Measurements from ENCODE around the gene TCHH.

TCHH gene

GRCh38 chr1:152109231-152109997, 5.8 kb downstream of the TCHH start:
- peaks cover 35 to 67% (median 58%) of the 10 kb centered on the region in 11 experiments for H3K9me3 ChIP-seq (replicated peaks in 1 of 11)
- H3K27me3 ChIP-seq: peaks cover 84 to 97% (median 92%) of the 10 kb centered on the region in 11 experiments
- no peak overlapping the region for H3K27ac ChIP-seq
- peaks cover 23 to 36% (median 33%) of the 10 kb centered on the region in 10 experiments for H3K4me1 ChIP-seq
- peak overlapping the region; percentile 42 to 68 (median 58); a peak in 18 of 20 replicates for H3K4me3 ChIP-seq
- no peaks in the 10 kb centered on the region for H4K20me1 ChIP-seq
- no peaks in the 10 kb centered on the region for H3K36me3 ChIP-seq
- H3K9ac ChIP-seq: no peak overlapping the region
- TF ChIP-seq Cebpa-rat (IDR thresholded peaks at IDR 0.05): no peak
- H3K4me2 ChIP-seq: peak overlapping the region; percentile 63 to 98 (median 88); a peak in 20 of 22 replicates

- peaks cover 35 to 66% (median 58%) of the 10 kb centered on the region in 11 experiments for H3K9me3 ChIP-seq (replicated peaks in 1 of 11)
- H3K27ac ChIP-seq: no peak overlapping the region
- H3K9ac ChIP-seq: no peak overlapping the region
- peak overlapping the region in 8 of 10 experiments; percentile 21 to 68 (median 58); a peak in 13 of 20 replicates for H3K4me3 ChIP-seq
- no peak overlapping the region; a peak in 1 of 22 replicates for H3K4me2 ChIP-seq
- TF ChIP-seq Cebpa-rat (IDR thresholded peaks at IDR 0.05): no peak
- no peaks in the 10 kb centered on the region for H3K36me3 ChIP-seq
- peaks cover 81 to 92% (median 86%) of the 10 kb centered on the region in 11 experiments for H3K27me3 ChIP-seq
- H3K4me1 ChIP-seq: peaks cover 26 to 36% (median 34%) of the 10 kb centered on the region in 10 experiments
- H4K20me1 ChIP-seq: no peaks in the 10 kb centered on the region
These were observed 6.4 kb downstream of the TCHH start for GRCh38 chr1:152108882-152109222.

DNA sequence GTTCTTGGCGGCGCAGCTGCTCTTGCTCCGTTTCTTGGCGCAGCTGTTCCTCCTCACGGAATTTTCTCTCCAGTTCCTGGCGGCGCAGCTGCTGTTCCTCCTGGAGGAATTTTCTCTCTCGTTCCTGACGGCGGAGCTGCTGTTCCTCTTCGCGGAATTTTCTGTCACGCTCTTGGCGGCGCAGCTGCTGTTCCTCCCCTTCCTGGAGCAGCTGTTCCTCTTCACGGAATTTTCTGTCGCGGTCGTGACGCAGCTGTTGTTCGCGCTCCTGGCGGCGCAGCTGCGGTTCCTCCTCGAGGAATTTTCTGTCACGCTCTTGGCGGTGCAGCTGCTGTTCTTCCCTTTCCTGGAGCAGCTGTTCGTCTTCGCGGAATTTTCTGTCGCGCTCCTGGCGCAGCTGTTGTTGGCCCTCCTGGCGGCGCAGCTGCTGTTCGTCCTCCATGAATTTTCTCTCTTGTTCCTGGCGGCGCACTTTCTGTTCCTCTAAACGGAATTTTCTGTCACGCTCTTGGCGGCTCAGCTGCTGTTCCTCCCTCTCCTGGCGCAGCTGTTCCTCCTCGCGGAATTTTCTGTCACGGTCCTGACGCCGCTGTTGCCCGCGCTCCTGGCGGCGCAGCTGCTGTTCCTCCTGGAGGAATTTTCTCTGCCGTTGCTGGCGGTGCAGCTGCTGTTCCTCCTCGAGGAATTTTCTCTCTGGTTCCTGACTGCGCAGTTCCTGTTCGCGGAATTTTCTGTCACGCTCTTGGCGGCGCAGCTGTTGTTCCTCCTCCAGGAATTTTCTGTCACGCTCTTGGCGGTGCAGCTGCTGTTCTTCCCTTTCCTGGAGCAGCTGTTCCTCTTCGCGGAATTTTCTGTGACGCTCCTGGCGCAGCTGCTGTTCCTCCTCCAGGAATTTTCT, 7.0 kb downstream of the TCHH start:
- no peak overlapping the region for H3K9ac ChIP-seq
- no peak for TF ChIP-seq Cebpa-rat (IDR thresholded peaks at IDR 0.05)
- H3K4me1 ChIP-seq: peaks cover 27 to 37% (median 34%) of the 10 kb centered on the region in 10 experiments
- no peak overlapping the region for H3K27ac ChIP-seq
- H3K27me3 ChIP-seq: peaks cover 75 to 85% (median 80%) of the 10 kb centered on the region in 11 experiments
- H4K20me1 ChIP-seq: no peaks in the 10 kb centered on the region
- H3K9me3 ChIP-seq (replicated peaks in 1 of 11): peaks cover 35 to 62% (median 56%) of the 10 kb centered on the region in 11 experiments
- no peaks in the 10 kb centered on the region for H3K36me3 ChIP-seq
- peak overlapping the region in 7 of 10 experiments; percentile 21 to 68 (median 58); a peak in 12 of 20 replicates for H3K4me3 ChIP-seq
- H3K4me2 ChIP-seq: no peak overlapping the region

- H3K27me3 ChIP-seq: peaks cover 66 to 76% (median 71%) of the 10 kb centered on the region in 11 experiments
- H4K20me1 ChIP-seq: no peaks in the 10 kb centered on the region
- H3K36me3 ChIP-seq: no peaks in the 10 kb centered on the region
- H3K4me3 ChIP-seq: peak overlapping the region in 1 of 10 experiments; percentile 7; a peak in 1 of 20 replicates
- TF ChIP-seq Cebpa-rat (IDR thresholded peaks at IDR 0.05): no peak
- H3K9ac ChIP-seq: no peak overlapping the region
- H3K4me1 ChIP-seq: peaks cover 20 to 30% (median 28%) of the 10 kb centered on the region in 10 experiments
- H3K27ac ChIP-seq: no peak overlapping the region
- peaks cover 34 to 53% (median 48%) of the 10 kb centered on the region in 11 experiments for H3K9me3 ChIP-seq (replicated peaks in 1 of 11)
- no peak overlapping the region for H3K4me2 ChIP-seq
These were observed 7.9 kb downstream of the TCHH start for GRCh38 chr1:152107031-152107983.

DNA sequence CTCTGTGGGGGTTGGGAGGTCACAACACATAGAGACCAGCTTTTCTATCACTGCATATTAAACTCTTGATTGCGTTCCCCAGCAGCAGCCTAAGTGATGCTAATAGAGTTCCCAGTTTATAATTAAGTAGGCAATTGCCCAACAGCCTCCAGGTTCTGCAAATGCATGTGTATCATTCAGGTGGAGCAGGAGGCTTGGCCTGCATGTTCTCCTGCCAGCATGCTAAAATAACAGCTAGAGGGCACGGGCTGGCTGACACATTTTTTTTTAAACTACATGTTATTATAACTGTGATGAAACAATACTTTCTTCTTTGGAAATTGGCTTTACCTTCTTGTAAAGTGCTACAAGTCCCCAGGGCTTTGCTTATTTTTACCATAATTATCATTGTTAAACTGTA, 10.4 kb downstream of the TCHH start:
- Histone ChIP-seq H3K4me2 (no peak overlapping the region), H3K36me3 (no peaks in the 10 kb centered on the region), H3K27me3 (peaks cover 41 to 52% (median 46%) of the 10 kb centered on the region in 11 experiments), H3K4me1 (peaks cover 0 to 8% (median 4%) of the 10 kb centered on the region in 10 experiments; a peak in 5 of 20 replicates), H3K4me3 (no peak overlapping the region), H3K27ac (no peak overlapping the region), H3K9ac (no peak overlapping the region), H4K20me1 (no peaks in the 10 kb centered on the region), H3K9me3 (replicated peaks in 1 of 11) (peaks cover 27 to 30% (median 28%) of the 10 kb centered on the region in 11 experiments)
- no peak for TF ChIP-seq Cebpa-rat (IDR thresholded peaks at IDR 0.05)

- H3K4me2 ChIP-seq: no peak overlapping the region
- no peaks in the 10 kb centered on the region for H3K27me3 ChIP-seq
- H3K27ac ChIP-seq: no peak overlapping the region
- TF ChIP-seq Cebpa-rat (IDR thresholded peaks at IDR 0.05): no peak
- H3K9me3 ChIP-seq (replicated peaks in 1 of 11): peaks cover 16 to 32% (median 23%) of the 10 kb centered on the region in 11 experiments
- H4K20me1 ChIP-seq: no peaks in the 10 kb centered on the region
- no peak overlapping the region for H3K4me3 ChIP-seq
- H3K4me1 ChIP-seq: no peaks in the 10 kb centered on the region
- H3K36me3 ChIP-seq: no peaks in the 10 kb centered on the region
- H3K9ac ChIP-seq: no peak overlapping the region
These were observed 18.3 kb downstream of the TCHH start for GRCh38 chr1:152096931-152097330.

DNA sequence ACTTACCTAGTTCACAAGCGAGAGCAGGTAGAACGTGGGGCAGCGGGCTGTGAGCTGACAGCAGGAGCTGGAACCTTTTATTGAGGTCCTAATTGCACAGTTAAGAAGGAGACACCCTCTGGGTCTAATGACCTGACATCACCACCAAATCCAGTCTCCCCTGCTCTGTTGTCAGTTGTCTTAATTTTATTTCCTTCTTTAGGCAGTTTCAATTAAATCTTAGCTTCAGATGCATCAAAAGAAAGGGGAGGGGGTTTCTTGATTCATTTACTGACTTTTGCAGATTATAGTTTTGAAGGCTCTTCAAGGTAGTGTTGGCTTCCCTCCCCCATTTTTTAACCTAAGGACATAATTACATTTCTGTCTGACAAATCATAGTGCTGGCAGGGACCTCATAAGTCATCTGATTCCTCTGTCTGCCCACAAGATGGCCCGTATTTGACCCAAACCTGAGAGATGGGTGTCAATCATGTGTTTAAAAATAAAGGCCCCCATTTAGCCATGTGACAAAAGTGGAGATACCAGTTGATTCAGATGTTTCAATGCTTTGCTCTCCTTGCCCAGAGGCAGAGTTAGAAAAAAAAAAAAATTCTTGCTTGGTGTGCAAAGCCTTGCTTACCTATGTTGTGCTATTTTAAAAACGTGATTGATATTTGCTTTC, 26.1 kb downstream of the TCHH start, which contains the start of gene TCHHL1:
TSS of gene TCHHL1 (minus strand) at position 51 of the 661 bp plus-strand sequence. CDS start 921 bp downstream, outside the sequence.
- Histone ChIP-seq H3K4me2 (no peak within 1 kb of the TSS), H3K9me3 (replicated peaks in 1 of 11) (peaks cover 16 to 26% (median 18%) of the 10 kb centered on the region in 11 experiments), H3K27ac (no peak within 1 kb of the TSS), H3K36me3 (no peaks in the 10 kb centered on the region), H3K4me1 (peaks cover 0 to 10% (median 8%) of the 10 kb centered on the region in 10 experiments; a peak in 10 of 20 replicates), H4K20me1 (no peaks in the 10 kb centered on the region), H3K9ac (no peak within 1 kb of the TSS), H3K27me3 (no peaks in the 10 kb centered on the region), H3K4me3 (no peak within 1 kb of the TSS)
- no peak for TF ChIP-seq Cebpa-rat (IDR thresholded peaks at IDR 0.05)

- peak overlapping the region in 9 of 11 experiments; percentile 12 to 61 (median 25); a peak in 15 of 22 replicates for H3K4me2 ChIP-seq
- TF ChIP-seq Cebpa-rat (IDR thresholded peaks at IDR 0.05): no peak
- no peaks in the 10 kb centered on the region for H3K36me3 ChIP-seq
- no peak overlapping the region for H3K4me3 ChIP-seq
- peaks cover 0 to 10% (median 8%) of the 10 kb centered on the region in 10 experiments; a peak in 10 of 20 replicates for H3K4me1 ChIP-seq
- H3K27me3 ChIP-seq: no peaks in the 10 kb centered on the region
- no peak overlapping the region for H3K27ac ChIP-seq
- H3K9ac ChIP-seq: no peak overlapping the region
- H4K20me1 ChIP-seq: no peaks in the 10 kb centered on the region
- H3K9me3 ChIP-seq (replicated peaks in 1 of 11): peaks cover 0 to 8% (median under 1%) of the 10 kb centered on the region in 11 experiments; a peak in 3 of 22 replicates
These were observed 28.5 kb downstream of the TCHH start for GRCh38 chr1:152086760-152087159.
